Forelimb muscle (tissue), 1 donor: ENCODE results near the gene CDC25C. TPM values are rescaled to one million over a fixed set of nuclear protein-coding genes. Genes with fewer than 3 reads are reported as not detected.

Source experiments
- polyA plus RNA-seq: library from polyadenylated mRNA; unstranded; fragments of 120-200 nt; gene quantifications from one replicate; pipeline ENCODE4 v1.2.1, GENCODE V29; 2013; ENCODE audit not compliant: insufficient read length

The CDC25C gene
- polyA plus RNA-seq, 1 donor, result 2.4 TPM

Other genes with a start within 250 kb of the CDC25C start
- not detected for gene WNT8A, start 247.8 kb downstream of the CDC25C start, polyA plus RNA-seq
- gene NME5, start 192.4 kb downstream of the CDC25C start, polyA plus RNA-seq, result 0.85 TPM
- gene BRD8, start 153.2 kb downstream of the CDC25C start, polyA plus RNA-seq, result 50.8 TPM
- gene KIF20A, start 152.7 kb downstream of the CDC25C start, polyA plus RNA-seq, result 17.3 TPM
- 34.8 TPM for gene CDC23, start 118.5 kb downstream of the CDC25C start, polyA plus RNA-seq
- 2.8 TPM for gene GFRA3, start 57.2 kb downstream of the CDC25C start, polyA plus RNA-seq
- 43.1 TPM for gene FAM53C, start 6.5 kb upstream of the CDC25C start, polyA plus RNA-seq
- 59.2 TPM for gene KDM3B, start 20.9 kb upstream of the CDC25C start, polyA plus RNA-seq
- 20.0 TPM for gene REEP2, start 107.3 kb upstream of the CDC25C start, polyA plus RNA-seq
- 152 TPM for gene EGR1, start 133.7 kb upstream of the CDC25C start, polyA plus RNA-seq
- 45.4 TPM for gene ETF1, start 211.4 kb upstream of the CDC25C start, polyA plus RNA-seq
- 162 TPM for gene HSPA9, start 243.6 kb upstream of the CDC25C start, polyA plus RNA-seq